ENCODE data around the gene TMEM208. TPM values are rescaled to one million over a fixed set of nuclear protein-coding genes. Genes with fewer than 3 reads are reported as not detected.

TMEM208 gene
- total RNA-seq, 1 donor: 17.3 TPM

- Histone ChIP-seq H3K27me3 (ENCODE audit: insufficient read depth, low read length) (no peaks in the 10 kb centered on the region), H3K9me3 (ENCODE audit: low read depth, low read length) (no peaks in the 10 kb centered on the region), H3K4me1 (ENCODE audit: insufficient read depth, low read length) (no peaks in the 10 kb centered on the region), H3K4me3 (ENCODE audit: low read length) (no peak overlapping the region)
Observed at GRCh38 chr16:67235816-67236562, 9.1 kb downstream of the TMEM208 start.

GRCh38 chr16:67236563-67237395 lies 9.8 kb downstream of the TMEM208 start:
- Histone ChIP-seq H3K9me3 (ENCODE audit: low read depth, low read length) (no peaks in the 10 kb centered on the region), H3K4me3 (ENCODE audit: low read length) (no peak overlapping the region)

GRCh38 chr16:67237396-67238277 lies 10.7 kb downstream of the TMEM208 start:
- no peak overlapping the region for H3K4me3 ChIP-seq (ENCODE audit: low read length)

More at GRCh38 chr16:67236563-67237395, 9.8 kb downstream of the TMEM208 start:
- peaks cover 6% of the 10 kb centered on the region for H3K4me1 ChIP-seq (ENCODE audit: insufficient read depth, low read length)
- no peaks in the 10 kb centered on the region for H3K27me3 ChIP-seq (ENCODE audit: insufficient read depth, low read length)

GRCh38 chr16:67238278-67238575 lies 11.3 kb downstream of the TMEM208 start:
- Histone ChIP-seq H3K27me3 (ENCODE audit: insufficient read depth, low read length) (no peaks in the 10 kb centered on the region), H3K4me3 (ENCODE audit: low read length) (no peak overlapping the region), H3K9me3 (ENCODE audit: low read depth, low read length) (no peaks in the 10 kb centered on the region), H3K4me1 (ENCODE audit: insufficient read depth, low read length) (peaks cover 19% of the 10 kb centered on the region)

More at GRCh38 chr16:67237396-67238277, 10.7 kb downstream of the TMEM208 start:
- Histone ChIP-seq H3K4me1 (ENCODE audit: insufficient read depth, low read length) (peaks cover 14% of the 10 kb centered on the region), H3K9me3 (ENCODE audit: low read depth, low read length) (no peaks in the 10 kb centered on the region), H3K27me3 (ENCODE audit: insufficient read depth, low read length) (no peaks in the 10 kb centered on the region)

GRCh38 chr16:67238806-67239470 lies 12.0 kb downstream of the TMEM208 start:
- H3K27me3 ChIP-seq (ENCODE audit: insufficient read depth, low read length): no peaks in the 10 kb centered on the region
- no peaks in the 10 kb centered on the region for H3K9me3 ChIP-seq (ENCODE audit: low read depth, low read length)
- H3K4me1 ChIP-seq (ENCODE audit: insufficient read depth, low read length): peaks cover 26% of the 10 kb centered on the region
- H3K4me3 ChIP-seq (ENCODE audit: low read length): no peak overlapping the region

GRCh38 chr16:67240506-67240905 lies 13.6 kb downstream of the TMEM208 start:
- H3K4me1 ChIP-seq (ENCODE audit: insufficient read depth, low read length): peaks cover 41% of the 10 kb centered on the region
- H3K27me3 ChIP-seq (ENCODE audit: insufficient read depth, low read length): no peaks in the 10 kb centered on the region
- no peaks in the 10 kb centered on the region for H3K9me3 ChIP-seq (ENCODE audit: low read depth, low read length)
- no peak overlapping the region for H3K4me3 ChIP-seq (ENCODE audit: low read length)

GRCh38 chr16:67241008-67241900 lies 14.3 kb downstream of the TMEM208 start:
- Histone ChIP-seq H3K9me3 (ENCODE audit: low read depth, low read length) (no peaks in the 10 kb centered on the region), H3K4me3 (ENCODE audit: low read length) (no peak overlapping the region), H3K27me3 (ENCODE audit: insufficient read depth, low read length) (no peaks in the 10 kb centered on the region), H3K4me1 (ENCODE audit: insufficient read depth, low read length) (peaks cover 49% of the 10 kb centered on the region)

- peaks cover 55% of the 10 kb centered on the region for H3K4me1 ChIP-seq (ENCODE audit: insufficient read depth, low read length)
- H3K9me3 ChIP-seq (ENCODE audit: low read depth, low read length): no peaks in the 10 kb centered on the region
- no peak overlapping the region for H3K4me3 ChIP-seq (ENCODE audit: low read length)
- H3K27me3 ChIP-seq (ENCODE audit: insufficient read depth, low read length): no peaks in the 10 kb centered on the region
Observed at GRCh38 chr16:67242138-67242730, 15.3 kb downstream of the TMEM208 start.

- Histone ChIP-seq H3K4me1 (ENCODE audit: insufficient read depth, low read length) (peaks cover 66% of the 10 kb centered on the region), H3K4me3 (ENCODE audit: low read length) (no peak overlapping the region), H3K27me3 (ENCODE audit: insufficient read depth, low read length) (peaks cover 3% of the 10 kb centered on the region), H3K9me3 (ENCODE audit: low read depth, low read length) (no peaks in the 10 kb centered on the region)
Observed at GRCh38 chr16:67243481-67243880, 16.6 kb downstream of the TMEM208 start.

GRCh38 chr16:67244387-67245185 lies 17.7 kb downstream of the TMEM208 start:
- peaks cover 10% of the 10 kb centered on the region for H3K27me3 ChIP-seq (ENCODE audit: insufficient read depth, low read length)
- peaks cover 76% of the 10 kb centered on the region for H3K4me1 ChIP-seq (ENCODE audit: insufficient read depth, low read length)
- no peaks in the 10 kb centered on the region for H3K9me3 ChIP-seq (ENCODE audit: low read depth, low read length)
- H3K4me3 ChIP-seq (ENCODE audit: low read length): peak overlapping the region; percentile 6

GRCh38 chr16:67245186-67245585 lies 18.3 kb downstream of the TMEM208 start:
- Histone ChIP-seq H3K9me3 (ENCODE audit: low read depth, low read length) (no peaks in the 10 kb centered on the region), H3K27me3 (ENCODE audit: insufficient read depth, low read length) (peaks cover 16% of the 10 kb centered on the region), H3K4me3 (ENCODE audit: low read length) (peak overlapping the region; percentile 6), H3K4me1 (ENCODE audit: insufficient read depth, low read length) (peaks cover 77% of the 10 kb centered on the region)

GRCh38 chr16:67245674-67246080 lies 18.7 kb downstream of the TMEM208 start:
- H3K9me3 ChIP-seq (ENCODE audit: low read depth, low read length): no peaks in the 10 kb centered on the region
- H3K27me3 ChIP-seq (ENCODE audit: insufficient read depth, low read length): peaks cover 21% of the 10 kb centered on the region
- peak overlapping the region; percentile 68 for H3K4me3 ChIP-seq (ENCODE audit: low read length)
- H3K4me1 ChIP-seq (ENCODE audit: insufficient read depth, low read length): peaks cover 77% of the 10 kb centered on the region
